Measurements from ENCODE around the gene MAGEA8.
"Not testable (repeated sequence)": the region's sequence is repeated elsewhere in the genome, so short reads cannot be mapped to it uniquely, and the experiment has no call there.

Gene MAGEA8

DNA sequence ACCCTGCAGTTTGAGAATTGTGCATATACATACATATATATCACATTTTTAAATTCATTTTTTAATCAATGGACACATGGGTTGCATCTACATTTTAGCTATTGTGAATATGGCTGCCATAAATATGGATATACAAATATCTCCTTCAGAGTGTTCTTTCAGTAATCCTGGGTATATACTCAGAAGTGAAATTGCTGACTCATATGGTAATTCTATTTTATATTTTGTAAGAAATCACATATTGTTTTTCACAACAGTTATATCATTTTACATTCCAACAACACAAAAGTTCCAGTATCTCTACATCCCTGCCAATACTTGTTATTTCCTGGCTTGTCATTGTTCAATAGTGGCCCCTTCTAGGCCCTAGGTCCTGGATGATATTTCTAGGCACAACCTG lies 27.7 kb downstream of the MAGEA8 start:
- DNase-seq = no peak

DNA sequence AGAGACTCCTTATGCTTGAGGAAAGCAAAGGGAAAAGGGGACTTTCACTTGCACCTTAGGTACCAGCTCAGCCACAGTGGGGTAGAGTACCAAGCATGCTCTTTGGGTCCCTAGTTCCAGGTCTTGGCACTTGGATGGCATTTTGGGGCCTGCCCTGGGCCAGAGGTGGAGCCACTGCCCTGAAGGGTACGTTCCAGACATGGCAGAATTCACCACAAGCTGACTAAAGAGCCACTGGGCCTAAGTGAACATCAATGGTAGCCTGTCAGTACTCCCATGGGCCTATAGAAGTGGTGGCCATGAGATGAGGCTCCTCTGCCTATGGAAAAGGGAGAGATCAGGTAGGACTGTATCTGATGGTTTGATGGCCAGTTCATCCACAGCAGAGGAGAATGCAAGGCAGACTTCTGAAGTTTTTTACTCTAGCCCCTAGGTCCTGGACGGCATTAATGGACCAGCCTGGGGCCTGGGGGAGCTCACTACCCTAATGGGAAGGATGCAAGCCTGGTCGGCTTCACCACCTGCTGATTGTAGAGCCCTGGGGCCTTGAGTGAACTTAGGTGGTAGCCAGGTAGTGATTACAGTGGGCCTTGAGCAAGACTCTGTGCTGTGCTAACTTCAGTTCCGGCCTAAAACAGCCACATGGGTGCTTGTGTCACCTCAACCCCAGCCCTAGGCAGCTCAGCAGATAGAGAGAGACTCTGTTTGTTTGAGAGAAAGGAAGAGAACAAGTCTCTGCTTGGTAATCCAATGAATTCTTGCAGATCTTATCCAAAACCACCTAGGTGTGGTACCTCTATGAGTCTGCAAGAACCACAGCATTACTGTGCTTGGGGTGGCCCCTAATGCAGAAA lies 28.6 kb downstream of the MAGEA8 start:
- no peak for DNase-seq

DNA sequence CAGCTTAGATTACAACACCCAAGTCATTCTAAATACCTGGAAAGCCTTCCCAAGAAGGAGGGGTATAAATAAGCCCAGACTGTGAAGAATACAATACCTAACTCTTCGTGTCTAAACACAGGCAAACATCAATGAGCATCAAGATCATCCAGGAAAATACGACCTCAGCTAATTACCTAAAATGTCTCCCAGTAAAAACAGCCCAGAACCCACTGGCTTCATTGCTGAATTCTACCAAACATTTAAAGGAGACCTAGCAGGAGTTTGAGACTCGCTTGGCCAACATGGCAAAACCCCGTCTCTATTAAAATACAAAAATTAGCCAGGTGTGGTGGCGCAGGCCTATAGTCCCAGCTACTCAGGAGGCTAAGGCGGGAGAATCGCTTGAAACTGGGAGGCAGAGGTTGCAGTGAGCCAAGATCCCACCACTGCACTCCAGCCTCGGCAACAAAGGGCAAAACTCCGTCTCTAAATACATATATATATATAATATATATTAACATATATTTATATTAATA lies 29.3 kb downstream of the MAGEA8 start:
- DNase-seq = no peak

DNA sequence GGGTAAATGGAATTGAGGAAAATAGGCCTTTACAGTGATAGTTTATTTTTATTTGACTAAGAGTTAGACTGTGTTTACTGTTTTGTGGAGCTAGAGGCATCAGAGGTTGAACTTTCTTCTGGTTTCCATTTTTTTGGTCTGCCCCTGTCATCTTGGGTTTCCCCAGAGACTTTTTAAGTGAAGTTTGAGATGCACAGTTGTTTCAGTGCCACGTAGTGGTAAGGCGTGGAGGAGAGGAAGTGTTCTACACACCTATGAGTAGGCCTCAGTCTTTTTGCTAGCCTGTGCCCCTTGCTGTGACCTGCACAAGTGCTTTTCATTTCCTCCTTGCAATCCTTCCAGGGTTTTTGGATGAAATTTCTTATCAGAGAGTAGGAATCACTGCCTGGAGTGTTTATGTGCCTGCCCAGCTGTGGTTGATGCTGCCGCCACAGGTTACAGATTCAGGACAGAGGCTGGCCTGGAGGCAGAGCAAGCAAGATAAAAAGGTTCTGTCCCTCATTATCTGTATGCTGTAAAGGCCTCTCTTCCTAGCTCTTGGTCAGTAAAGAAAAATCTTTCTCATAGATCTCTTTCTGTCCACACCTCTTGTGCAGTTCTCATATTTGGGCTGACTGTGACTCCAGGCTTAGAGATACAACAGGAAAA lies 35.9 kb downstream of the MAGEA8 start:
- DNase-seq = no peak

DNA sequence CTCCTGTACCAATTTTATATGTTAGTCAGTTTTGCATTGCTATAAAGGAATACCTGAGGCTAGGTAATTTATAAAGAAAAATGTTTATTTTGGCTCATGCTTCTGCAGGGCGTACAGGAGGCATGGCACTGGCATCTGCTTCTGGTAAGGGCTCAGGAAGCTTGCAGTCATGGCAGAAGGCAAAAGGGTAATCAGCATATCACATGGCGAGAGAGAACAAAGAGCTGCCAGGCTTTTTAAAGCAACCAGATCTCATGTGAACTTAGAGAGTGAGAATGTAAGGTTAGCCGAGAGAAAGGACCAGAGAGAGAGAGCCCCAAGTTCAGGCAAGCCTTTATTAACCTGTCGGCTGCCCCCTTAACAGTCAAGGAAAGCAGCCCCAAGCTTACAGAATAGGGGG lies 42.9 kb downstream of the MAGEA8 start:
- DNase-seq = not testable (repeated sequence)

DNA sequence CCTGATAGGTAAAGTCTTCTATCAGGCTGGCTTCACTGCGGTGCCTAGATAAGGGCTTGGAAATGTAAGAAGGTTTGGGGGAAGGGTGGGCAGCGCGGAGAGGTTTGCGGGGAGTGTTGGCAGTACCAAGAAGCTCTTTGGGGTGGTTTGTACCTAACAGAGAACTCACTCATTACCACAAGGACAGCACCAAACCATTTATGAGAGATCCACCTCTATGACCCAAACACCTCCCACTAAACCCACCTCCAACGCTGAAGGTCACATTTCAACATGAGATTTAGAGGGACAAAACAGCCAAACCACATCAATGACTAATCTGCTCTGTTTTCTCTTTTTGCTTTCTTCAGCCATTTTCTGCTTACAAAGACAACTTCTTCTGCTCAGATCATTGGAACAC lies 43.5 kb downstream of the MAGEA8 start:
- not testable (repeated sequence) for DNase-seq

DNA sequence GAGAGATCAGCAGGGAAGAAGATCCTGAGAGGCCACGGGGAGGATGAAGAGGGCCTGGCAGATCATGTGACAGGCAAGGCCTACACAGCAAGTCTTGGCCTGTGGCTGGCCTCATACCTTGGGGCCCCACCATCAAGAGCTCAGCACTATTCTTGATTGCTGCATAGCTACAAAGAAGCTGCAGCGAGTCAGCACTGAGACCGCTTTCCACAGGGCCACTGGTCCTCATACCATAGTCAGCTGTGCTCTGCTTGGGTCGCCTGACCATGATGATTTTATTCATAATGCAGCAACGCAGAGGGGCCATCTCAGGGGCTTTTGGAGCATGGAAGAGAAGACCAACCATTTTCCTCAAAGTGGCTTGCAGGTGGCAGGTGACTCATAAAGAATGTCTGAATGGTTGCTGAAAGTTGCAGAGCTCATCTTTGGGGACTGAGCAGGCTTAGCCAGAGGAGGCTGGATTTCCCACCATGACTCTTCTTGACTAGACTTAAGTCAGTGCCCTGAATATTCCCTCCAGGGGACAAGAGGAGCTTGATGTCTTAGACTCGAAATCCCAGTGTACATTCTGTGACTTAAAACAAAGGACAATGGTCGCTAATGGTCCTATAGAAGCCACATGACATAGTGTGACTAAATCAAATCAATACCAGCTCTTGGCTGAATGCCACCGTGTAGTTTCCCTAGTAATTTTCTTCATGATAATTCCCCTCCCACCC lies 46.4 kb downstream of the MAGEA8 start:
- DNase-seq = not testable (repeated sequence)

DNA sequence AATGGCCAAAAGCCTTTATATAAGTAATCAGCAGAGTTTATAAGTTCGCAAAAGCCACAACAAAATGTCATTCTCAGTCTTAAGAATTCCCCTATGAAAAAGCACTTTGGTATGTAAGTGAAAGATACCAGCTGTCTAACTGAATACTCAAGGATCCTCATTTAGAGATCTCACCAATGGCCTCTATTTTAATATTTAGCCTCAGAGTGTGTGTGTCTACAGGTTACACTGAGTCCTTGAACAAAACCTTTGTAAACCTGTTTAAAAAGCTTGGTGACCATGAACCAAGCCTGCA lies 46.9 kb downstream of the MAGEA8 start:
- DNase-seq = not testable (repeated sequence)

DNA sequence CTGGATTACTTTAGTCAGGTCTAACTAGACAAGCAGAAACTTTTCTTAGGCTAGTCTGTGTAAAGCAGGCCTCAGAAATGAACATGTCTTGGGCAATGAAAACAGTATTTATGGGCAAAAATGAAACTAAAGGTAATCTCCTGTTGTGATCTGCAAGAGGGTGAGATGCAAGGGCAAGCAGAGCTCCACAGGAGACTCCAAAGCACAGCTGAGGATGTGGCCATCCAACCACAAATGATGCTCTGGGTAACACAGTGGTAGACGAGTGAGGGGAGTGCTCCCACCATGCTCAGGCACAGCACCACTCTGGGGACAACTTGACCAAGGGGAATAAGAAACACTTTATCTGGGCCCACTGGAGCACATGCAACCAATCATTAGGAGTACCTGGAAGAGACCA lies 47.7 kb downstream of the MAGEA8 start:
- not testable (repeated sequence) for DNase-seq

DNA sequence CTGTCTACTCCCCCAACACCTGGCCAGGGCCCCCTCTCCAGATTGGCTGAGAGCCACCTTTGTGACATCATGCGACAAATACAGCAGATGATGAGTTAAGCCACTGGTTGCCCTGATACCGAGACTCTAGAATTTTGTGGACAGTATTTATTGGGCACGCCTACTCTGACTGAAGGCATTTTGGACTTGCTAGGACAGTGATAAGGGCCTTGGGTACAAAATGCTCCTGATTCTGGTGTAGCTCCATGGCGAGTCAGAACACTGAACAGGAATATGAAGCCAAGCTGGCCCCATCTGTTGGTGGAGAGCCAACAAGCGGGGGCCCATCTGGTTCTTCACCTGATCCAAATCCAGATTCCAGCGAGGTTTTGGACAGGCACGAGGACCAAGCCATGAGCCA lies 48.4 kb downstream of the MAGEA8 start, which contains the start of gene HSFX4:
Gene HSFX4, plus strand, starts transcription at position 174 of the 400 bp plus-strand sequence. Its CDS starts 72 bp downstream, at position 246.
- DNase-seq = not testable (repeated sequence)

DNA sequence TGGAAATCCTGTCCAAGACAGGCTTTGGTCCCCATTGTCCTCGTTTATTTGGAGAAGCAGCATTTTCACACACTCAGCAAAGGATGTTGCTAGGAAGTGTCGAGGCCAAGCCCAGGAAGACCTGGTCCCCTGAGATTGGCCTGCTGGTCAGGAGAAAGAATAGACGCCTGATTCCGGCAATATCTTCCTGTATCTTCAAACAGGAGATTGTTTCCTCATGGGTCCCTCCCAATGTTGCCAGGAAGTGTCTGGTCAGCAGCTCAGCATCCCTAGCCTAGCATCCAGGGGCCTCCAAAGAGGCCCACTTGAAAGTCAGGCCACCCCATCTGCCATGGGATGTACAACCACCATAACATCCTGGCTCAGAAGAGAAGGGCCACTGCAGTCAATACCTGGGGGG lies 50.4 kb downstream of the MAGEA8 start:
- not testable (repeated sequence) for DNase-seq

DNA sequence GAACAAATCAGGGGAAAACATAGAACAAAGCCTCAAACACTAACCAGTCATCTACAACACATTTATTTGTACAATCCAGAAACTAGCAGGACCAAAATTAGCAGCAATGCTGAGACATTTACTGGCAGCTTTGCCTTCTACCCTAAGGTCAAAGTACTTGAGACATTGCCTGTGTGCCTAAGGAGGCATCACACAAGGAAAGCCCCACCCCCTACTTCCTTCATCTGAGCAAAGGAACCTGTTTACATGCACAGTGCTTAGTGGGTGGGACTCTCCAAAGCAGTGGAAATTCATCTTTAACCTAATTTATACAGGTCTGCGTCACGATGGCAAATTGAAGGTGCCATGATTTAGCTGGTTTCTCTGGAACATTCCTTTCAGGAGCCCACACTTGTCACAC lies 51.2 kb downstream of the MAGEA8 start:
- not testable (repeated sequence) for DNase-seq

DNA sequence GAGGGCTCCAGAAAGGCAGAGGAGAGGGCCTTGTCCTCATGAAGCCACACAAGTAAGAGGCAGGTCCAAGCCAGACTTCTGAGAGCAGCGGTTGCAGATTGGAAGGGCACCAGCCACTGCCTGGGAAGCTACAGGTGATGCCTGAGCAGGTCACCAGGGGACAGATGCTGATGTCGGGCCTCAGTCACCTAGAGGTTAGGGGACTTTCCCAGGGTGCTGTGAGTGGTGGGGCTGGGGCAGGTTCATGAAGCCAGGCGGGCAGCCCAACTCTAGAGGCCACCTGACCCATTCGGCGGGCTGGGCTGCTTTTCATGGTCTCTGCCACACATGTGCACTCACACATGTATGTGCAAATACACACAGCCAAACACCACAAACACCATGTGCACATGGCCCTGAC lies 52.0 kb downstream of the MAGEA8 start:
- DNase-seq = not testable (repeated sequence)

DNA sequence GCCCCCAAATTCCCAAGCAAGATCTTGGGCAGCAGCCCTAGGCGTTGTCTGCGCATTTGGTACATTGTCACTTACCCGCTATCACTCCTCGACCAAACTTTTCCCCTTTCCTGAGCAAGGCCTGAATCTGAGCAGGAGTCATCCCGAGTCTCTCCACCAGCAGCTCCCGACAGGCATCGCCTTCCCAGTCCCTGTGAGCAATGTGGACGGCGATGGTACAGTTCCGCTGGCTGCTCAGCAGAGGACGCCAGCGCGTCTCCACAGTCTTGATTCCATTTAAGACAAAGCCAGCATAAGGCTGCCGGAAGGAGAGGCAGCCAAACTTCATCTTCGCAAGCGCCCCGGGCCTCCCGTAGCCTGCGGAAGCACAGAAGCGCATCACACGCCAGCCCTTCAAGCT lies 52.6 kb downstream of the MAGEA8 start:
- not testable (repeated sequence) for DNase-seq

Measured in NCI-H1694 treated with DMSO at 0.1 percent for 48 hours (cell line).